CD4-positive, alpha-beta T cell (primary cell): Measurements from ENCODE around the gene RNF220. TPM values are rescaled to one million over a fixed set of nuclear protein-coding genes. Genes with fewer than 3 reads are reported as not detected.
A peak's percentile ranks its signal among the peaks of the same experiment; 100 is the strongest.

ENCODE experiments used
- ATAC-seq: fragments of 200-7000 bp; cut with Tn5 transposase; one replicate; pipeline ENCODE4 v1.10.0; 2022; ENCODE audit warnings: mild to moderate bottlenecking; ENCODE audit not compliant: poor library complexity
- CTCF ChIA-PET: fragments of 350-600 bp; sonication (Branson Sonifier 250); formaldehyde crosslinking; loops from one replicate; lab custom pipeline; 2021; ENCODE audit warnings: antibody characterized with exemption, inconsistent platforms; lab: Charles Lee
- POLR2A ChIA-PET: fragments of 350-600 bp; sonication (Branson Sonifier 250); formaldehyde crosslinking; loops from one replicate; lab custom pipeline; 2021; ENCODE audit warnings: antibody characterized with exemption, inconsistent platforms; lab: Charles Lee
- DNase-seq, 14 experiments: peaks; one replicate each; pipeline ENCODE4 v3.0.0-alpha.2; 2013 to 2020; ENCODE audit warnings: mixed read lengths in 2 of 14
- H3K27ac ChIP-seq, 2 donors: one replicate each; pipeline versions ENCODE4 v1.5.1 to v1.7.0; 2013; ENCODE audit warnings: low read length in 2 of 2, low read depth in 1 of 2, mild to moderate bottlenecking in 1 of 2
- H3K27me3 ChIP-seq, 2 experiments: 1 replicate in 1 of 2; 2 replicates in 1 of 2; pipeline versions ENCODE4 v1.6.1 to v1.7.0; 2013; ENCODE audit warnings: low read length in 2 of 2, control low read depth in 1 of 2, mild to moderate bottlenecking in 1 of 2, moderate library complexity in 1 of 2; ENCODE audit not compliant: insufficient read depth in 2 of 2, control insufficient read depth in 1 of 2
- H3K36me3 ChIP-seq: one replicate; pipeline ENCODE4 v1.6.1; 2013; ENCODE audit warnings: low read length, control low read depth; ENCODE audit not compliant: insufficient read depth
- H3K4me1 ChIP-seq: one replicate; pipeline ENCODE4 v1.6.1; 2013; ENCODE audit warnings: low read length, control low read depth; ENCODE audit not compliant: insufficient read depth
- H3K4me3 ChIP-seq: one replicate; pipeline ENCODE4 v1.5.1; 2013; ENCODE audit warnings: mild to moderate bottlenecking, low read length, moderate library complexity
- H3K9me3 ChIP-seq, 2 experiments: 1 replicate in 1 of 2; 2 replicates in 1 of 2; pipeline versions ENCODE4 v1.6.1 to v1.7.0; 2013; ENCODE audit warnings: low read length in 2 of 2, mild to moderate bottlenecking in 2 of 2, control low read depth in 1 of 2, moderate library complexity in 1 of 2; ENCODE audit not compliant: control insufficient read depth in 1 of 2, insufficient read depth in 1 of 2
- H3K27ac Mint-ChIP-seq: one replicate; pipeline ENCODE4 v1.8.0; 2020; ENCODE audit warnings: mixed read lengths
- H3K27me3 Mint-ChIP-seq: one replicate; pipeline ENCODE4 v1.8.0; 2021; ENCODE audit warnings: mixed read lengths
- H3K36me3 Mint-ChIP-seq: one replicate; pipeline ENCODE4 v1.8.0; 2021; ENCODE audit warnings: low read depth, mixed read lengths
- H3K4me1 Mint-ChIP-seq: one replicate; pipeline ENCODE4 v1.8.0; 2021; ENCODE audit warnings: low read depth, mixed read lengths
- H3K4me3 Mint-ChIP-seq: one replicate; pipeline ENCODE4 v1.8.0; 2020; ENCODE audit warnings: mild to moderate bottlenecking, mixed read lengths
- H3K9me3 Mint-ChIP-seq: one replicate; pipeline ENCODE4 v1.8.0; 2020; ENCODE audit warnings: mixed read lengths
- CTCF ChIP-seq: fragments of 200-600 bp; IDR thresholded peaks from one replicate; pipeline ENCODE4 v1.8.0; 2022; ENCODE audit warnings: antibody characterized with exemption, mild to moderate bottlenecking
- intact Hi-C, 2 experiments: fragments of 100-400 bp; cut with DNase I in 1 of 2; cut with micrococcal nuclease in 1 of 2; formaldehyde crosslinking; loops; one replicate each; pipeline versions ENCODE4 v1.15.1 to v1.9.0; 2023 to 2025; cut with DNase I, micrococcal nuclease
- total RNA-seq, 174 experiments: library from RNA in 2 of 174; stranded (reverse) in 2 of 174; gene quantifications; one replicate each; pipeline ENCODE4 v1.2.3 and lab custom pipeline; 2021 to 2026

Gene RNF220
- total RNA-seq, 2 experiments from 2014 or later = 76.0 to 77.9 TPM

- no peaks in the 10 kb centered on the region for H3K36me3 ChIP-seq
- no peaks in the 10 kb centered on the region for H3K9me3 ChIP-seq
- POLR2A ChIA-PET = interaction anchor here (1.4 to 1.6 kb wide), 2 partner anchors 10 to 12 kb away, joined by 5 read pairs; partner anchors contain the start of genes ARMH1 and TMEM53
- ATAC-seq = no peak
- H3K4me1 Mint-ChIP-seq = no peaks in the 10 kb centered on the region
- no peak overlapping the region for H3K27ac Mint-ChIP-seq
- no peak overlapping the region for H3K4me3 Mint-ChIP-seq
- H3K36me3 Mint-ChIP-seq = no peaks in the 10 kb centered on the region
- no peaks in the 10 kb centered on the region for H3K9me3 Mint-ChIP-seq
- no peak overlapping the region for H3K4me3 ChIP-seq
- no peak overlapping the region for H3K27ac ChIP-seq
- H3K27me3 ChIP-seq = no peaks in the 10 kb centered on the region
- no peaks in the 10 kb centered on the region for H3K27me3 Mint-ChIP-seq
- CTCF ChIA-PET = no interaction called here
- intact Hi-C loops = no loop called here
- H3K4me1 ChIP-seq = no peaks in the 10 kb centered on the region
- peak in 1 of 14 experiments; percentile 13 for DNase-seq
- TF ChIP-seq CTCF = no peak
Observed at GRCh38 chr1:44684525-44684924, 279.5 kb downstream of the RNF220 start.

- ATAC-seq (no peak), DNase-seq (no peak)
- no peak overlapping the region for H3K27ac ChIP-seq
- ChIA-PET CTCF (no interaction called here), POLR2A (no interaction called here)
- no peak for TF ChIP-seq CTCF
- H3K4me3 Mint-ChIP-seq = no peak overlapping the region
- intact Hi-C loops = no loop called here
- no peaks in the 10 kb centered on the region for H3K9me3 Mint-ChIP-seq
- H3K27ac Mint-ChIP-seq = no peak overlapping the region
- no peaks in the 10 kb centered on the region for H3K4me1 Mint-ChIP-seq
- H3K4me3 ChIP-seq = no peak overlapping the region
- H3K9me3 ChIP-seq = no peaks in the 10 kb centered on the region
- H3K27me3 ChIP-seq = no peaks in the 10 kb centered on the region
- no peaks in the 10 kb centered on the region for H3K27me3 Mint-ChIP-seq
- no peaks in the 10 kb centered on the region for H3K36me3 ChIP-seq
- H3K4me1 ChIP-seq = no peaks in the 10 kb centered on the region
- H3K36me3 Mint-ChIP-seq = no peaks in the 10 kb centered on the region
Observed at GRCh38 chr1:44685218-44685617, 280.2 kb downstream of the RNF220 start.

GRCh38 chr1:44685881-44686280 is 280.8 kb downstream of the RNF220 start:
- TF ChIP-seq CTCF = no peak
- ATAC-seq (no peak), DNase-seq (no peak)
- no peaks in the 10 kb centered on the region for H3K9me3 ChIP-seq
- H3K36me3 ChIP-seq = no peaks in the 10 kb centered on the region
- H3K27me3 ChIP-seq = no peaks in the 10 kb centered on the region
- Mint-ChIP-seq H3K4me3 (no peak overlapping the region), H3K27me3 (no peaks in the 10 kb centered on the region), H3K9me3 (no peaks in the 10 kb centered on the region), H3K27ac (no peak overlapping the region), H3K4me1 (no peaks in the 10 kb centered on the region), H3K36me3 (no peaks in the 10 kb centered on the region)
- H3K27ac ChIP-seq = no peak overlapping the region
- no peak overlapping the region for H3K4me3 ChIP-seq
- ChIA-PET CTCF (no interaction called here), POLR2A (no interaction called here)
- no peaks in the 10 kb centered on the region for H3K4me1 ChIP-seq
- intact Hi-C loops = no loop called here
